ENCODE results near the gene RFC1. TPM values are rescaled to one million over a fixed set of nuclear protein-coding genes. Genes with fewer than 3 reads are reported as not detected.
A peak's percentile ranks its signal among the peaks of the same experiment; 100 is the strongest.

The RFC1 gene
- total and polyA plus RNA-seq, 9 of the 15 experiments (the other 6 are each of a cell fraction or from before 2014, with no cell fraction given), result 16.8 to 85.6 (median 45.2) TPM

DNA sequence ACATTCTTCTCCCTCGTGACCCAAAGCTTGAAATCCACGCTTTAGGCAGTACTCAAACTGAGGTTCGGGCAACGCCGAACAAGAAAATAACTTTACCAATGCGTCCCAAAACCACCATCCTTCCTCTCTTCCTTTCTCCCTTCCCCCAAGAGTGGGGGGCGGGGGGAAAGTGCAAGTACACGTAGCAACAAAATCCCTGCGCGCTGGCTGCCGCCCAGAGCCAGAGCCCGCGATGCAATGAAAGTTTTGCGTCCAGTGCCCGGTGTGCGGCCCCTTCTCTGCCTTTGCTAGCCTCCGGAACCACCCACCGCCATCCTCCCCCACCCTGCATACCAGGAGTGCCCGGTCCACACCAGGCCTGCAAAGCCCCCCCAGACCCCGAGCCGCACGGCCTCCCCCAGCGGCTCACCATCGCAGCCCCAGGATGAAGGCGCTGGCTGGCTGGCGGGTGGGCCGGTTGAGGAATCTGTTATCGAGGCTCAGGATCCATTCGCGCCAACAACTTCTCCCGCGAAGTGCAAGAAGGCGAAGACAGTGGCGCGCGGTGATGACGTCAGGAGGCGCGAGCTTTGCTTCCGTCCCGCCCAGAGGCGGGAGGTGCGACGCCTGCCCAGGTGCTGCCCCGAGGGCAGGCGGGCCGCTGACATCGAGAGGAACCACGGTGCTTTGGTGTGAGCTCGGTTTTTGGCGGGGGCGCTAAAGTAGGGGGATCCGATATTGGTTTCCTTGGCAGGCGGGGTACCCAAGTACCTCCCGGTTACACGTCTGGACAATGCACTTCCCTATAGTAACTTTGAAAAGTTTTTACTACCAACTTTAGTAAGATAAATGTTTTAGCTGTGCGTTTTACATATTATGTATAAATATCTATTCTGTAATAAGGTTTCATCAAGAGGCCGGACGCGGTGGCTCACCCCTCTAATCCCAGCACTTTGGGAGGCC, at the start of gene RFC1 (continued):
- TF ChIP-seq, protein P1, sequence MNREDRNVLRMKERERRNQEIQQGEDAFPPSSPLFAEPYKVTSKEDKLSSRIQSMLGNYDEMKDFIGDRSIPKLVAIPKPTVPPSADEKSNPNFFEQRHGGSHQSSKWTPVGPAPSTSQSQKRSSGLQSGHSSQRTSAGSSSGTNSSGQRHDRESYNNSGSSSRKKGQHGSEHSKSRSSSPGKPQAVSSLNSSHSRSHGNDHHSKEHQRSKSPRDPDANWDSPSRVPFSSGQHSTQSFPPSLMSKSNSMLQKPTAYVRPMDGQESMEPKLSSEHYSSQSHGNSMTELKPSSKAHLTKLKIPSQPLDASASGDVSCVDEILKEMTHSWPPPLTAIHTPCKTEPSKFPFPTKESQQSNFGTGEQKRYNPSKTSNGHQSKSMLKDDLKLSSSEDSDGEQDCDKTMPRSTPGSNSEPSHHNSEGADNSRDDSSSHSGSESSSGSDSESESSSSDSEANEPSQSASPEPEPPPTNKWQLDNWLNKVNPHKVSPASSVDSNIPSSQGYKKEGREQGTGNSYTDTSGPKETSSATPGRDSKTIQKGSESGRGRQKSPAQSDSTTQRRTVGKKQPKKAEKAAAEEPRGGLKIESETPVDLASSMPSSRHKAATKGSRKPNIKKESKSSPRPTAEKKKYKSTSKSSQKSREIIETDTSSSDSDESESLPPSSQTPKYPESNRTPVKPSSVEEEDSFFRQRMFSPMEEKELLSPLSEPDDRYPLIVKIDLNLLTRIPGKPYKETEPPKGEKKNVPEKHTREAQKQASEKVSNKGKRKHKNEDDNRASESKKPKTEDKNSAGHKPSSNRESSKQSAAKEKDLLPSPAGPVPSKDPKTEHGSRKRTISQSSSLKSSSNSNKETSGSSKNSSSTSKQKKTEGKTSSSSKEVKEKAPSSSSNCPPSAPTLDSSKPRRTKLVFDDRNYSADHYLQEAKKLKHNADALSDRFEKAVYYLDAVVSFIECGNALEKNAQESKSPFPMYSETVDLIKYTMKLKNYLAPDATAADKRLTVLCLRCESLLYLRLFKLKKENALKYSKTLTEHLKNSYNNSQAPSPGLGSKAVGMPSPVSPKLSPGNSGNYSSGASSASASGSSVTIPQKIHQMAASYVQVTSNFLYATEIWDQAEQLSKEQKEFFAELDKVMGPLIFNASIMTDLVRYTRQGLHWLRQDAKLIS (CRISPR knock-in tag; IDR thresholded peaks at IDR 0.05), result peak; percentile 99
- TF ChIP-seq ETV1 (tag; conservative IDR thresholded peaks at IDR 0.05; ENCODE audit: low read depth), result peak; percentile 69
- no peak for TF ChIP-seq ZNF217 (CRISPR knock-in tag; IDR thresholded peaks at IDR 0.05)
- TF ChIP-seq SIN3B (IDR thresholded peaks at IDR 0.05; ENCODE audit: low read depth), result peak; percentile 85
- TF ChIP-seq, protein P2, sequence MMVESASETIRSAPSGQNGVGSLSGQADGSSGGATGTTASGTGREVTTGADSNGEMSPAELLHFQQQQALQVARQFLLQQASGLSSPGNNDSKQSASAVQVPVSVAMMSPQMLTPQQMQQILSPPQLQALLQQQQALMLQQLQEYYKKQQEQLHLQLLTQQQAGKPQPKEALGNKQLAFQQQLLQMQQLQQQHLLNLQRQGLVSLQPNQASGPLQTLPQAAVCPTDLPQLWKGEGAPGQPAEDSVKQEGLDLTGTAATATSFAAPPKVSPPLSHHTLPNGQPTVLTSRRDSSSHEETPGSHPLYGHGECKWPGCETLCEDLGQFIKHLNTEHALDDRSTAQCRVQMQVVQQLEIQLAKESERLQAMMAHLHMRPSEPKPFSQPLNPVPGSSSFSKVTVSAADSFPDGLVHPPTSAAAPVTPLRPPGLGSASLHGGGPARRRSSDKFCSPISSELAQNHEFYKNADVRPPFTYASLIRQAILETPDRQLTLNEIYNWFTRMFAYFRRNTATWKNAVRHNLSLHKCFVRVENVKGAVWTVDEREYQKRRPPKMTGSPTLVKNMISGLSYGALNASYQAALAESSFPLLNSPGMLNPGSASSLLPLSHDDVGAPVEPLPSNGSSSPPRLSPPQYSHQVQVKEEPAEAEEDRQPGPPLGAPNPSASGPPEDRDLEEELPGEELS (CRISPR knock-in tag; IDR thresholded peaks at IDR 0.05; ENCODE audit: borderline replicate concordance), result peak; percentile 91; the same call in 1 of the 2 replicates
- 0 out of 2 replicates have a peak, but pooled peaks have one; percentile 25 for TF ChIP-seq MYBL2 (IDR thresholded peaks at IDR 0.05; ENCODE audit: low read depth)
- no peak for TF ChIP-seq MYBL2 (CRISPR knock-in tag; IDR thresholded peaks at IDR 0.05; ENCODE audit: borderline replicate concordance)
- peak; percentile 61 to 67; a peak in 3 of 4 replicates for TF ChIP-seq FOXK2 (conservative IDR thresholded peaks at IDR 0.05 in 1 of 2, IDR thresholded peaks at IDR 0.05 in 1 of 2; ENCODE audit: low read depth in 2 of 2)
- no peak for TF ChIP-seq MED1 (CRISPR knock-in tag; IDR thresholded peaks at IDR 0.05; ENCODE audit: borderline replicate concordance)
- TF ChIP-seq POLR2AphosphoS5 (IDR thresholded peaks at IDR 0.05; ENCODE audit: control insufficient read depth, insufficient read depth, low read depth, low read length), result peak; percentile 79
- TF ChIP-seq, protein P3, sequence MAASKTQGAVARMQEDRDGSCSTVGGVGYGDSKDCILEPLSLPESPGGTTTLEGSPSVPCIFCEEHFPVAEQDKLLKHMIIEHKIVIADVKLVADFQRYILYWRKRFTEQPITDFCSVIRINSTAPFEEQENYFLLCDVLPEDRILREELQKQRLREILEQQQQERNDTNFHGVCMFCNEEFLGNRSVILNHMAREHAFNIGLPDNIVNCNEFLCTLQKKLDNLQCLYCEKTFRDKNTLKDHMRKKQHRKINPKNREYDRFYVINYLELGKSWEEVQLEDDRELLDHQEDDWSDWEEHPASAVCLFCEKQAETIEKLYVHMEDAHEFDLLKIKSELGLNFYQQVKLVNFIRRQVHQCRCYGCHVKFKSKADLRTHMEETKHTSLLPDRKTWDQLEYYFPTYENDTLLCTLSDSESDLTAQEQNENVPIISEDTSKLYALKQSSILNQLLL (CRISPR knock-in tag; IDR thresholded peaks at IDR 0.05; ENCODE audit: borderline replicate concordance), result no peak
- TF ChIP-seq, protein P4, sequence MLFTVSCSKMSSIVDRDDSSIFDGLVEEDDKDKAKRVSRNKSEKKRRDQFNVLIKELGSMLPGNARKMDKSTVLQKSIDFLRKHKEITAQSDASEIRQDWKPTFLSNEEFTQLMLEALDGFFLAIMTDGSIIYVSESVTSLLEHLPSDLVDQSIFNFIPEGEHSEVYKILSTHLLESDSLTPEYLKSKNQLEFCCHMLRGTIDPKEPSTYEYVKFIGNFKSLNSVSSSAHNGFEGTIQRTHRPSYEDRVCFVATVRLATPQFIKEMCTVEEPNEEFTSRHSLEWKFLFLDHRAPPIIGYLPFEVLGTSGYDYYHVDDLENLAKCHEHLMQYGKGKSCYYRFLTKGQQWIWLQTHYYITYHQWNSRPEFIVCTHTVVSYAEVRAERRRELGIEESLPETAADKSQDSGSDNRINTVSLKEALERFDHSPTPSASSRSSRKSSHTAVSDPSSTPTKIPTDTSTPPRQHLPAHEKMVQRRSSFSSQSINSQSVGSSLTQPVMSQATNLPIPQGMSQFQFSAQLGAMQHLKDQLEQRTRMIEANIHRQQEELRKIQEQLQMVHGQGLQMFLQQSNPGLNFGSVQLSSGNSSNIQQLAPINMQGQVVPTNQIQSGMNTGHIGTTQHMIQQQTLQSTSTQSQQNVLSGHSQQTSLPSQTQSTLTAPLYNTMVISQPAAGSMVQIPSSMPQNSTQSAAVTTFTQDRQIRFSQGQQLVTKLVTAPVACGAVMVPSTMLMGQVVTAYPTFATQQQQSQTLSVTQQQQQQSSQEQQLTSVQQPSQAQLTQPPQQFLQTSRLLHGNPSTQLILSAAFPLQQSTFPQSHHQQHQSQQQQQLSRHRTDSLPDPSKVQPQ (CRISPR knock-in tag; IDR thresholded peaks at IDR 0.05; ENCODE audit: borderline replicate concordance), result no peak
- TF ChIP-seq RFX1 (IDR thresholded peaks at IDR 0.05), result no peak
